SH-SY5Y (cell line): ENCODE measurements around the gene AP1G1.

Experiments
- GATA2 ChIP-seq: IDR thresholded peaks from 2 replicates; pipeline ENCODE4 v1.6.1; 2011; ENCODE audit warnings: mild to moderate bottlenecking, low read depth, low read length
- GATA3 ChIP-seq: IDR thresholded peaks from 2 replicates; pipeline ENCODE4 v1.6.1; 2011; ENCODE audit warnings: low read depth, mild to moderate bottlenecking, low read length, moderate library complexity

GRCh38 chr16:71707199-71707598, 101.4 kb downstream of the AP1G1 start:
- TF ChIP-seq GATA3 (no peak), GATA2 (no peak)
